Stomach smooth muscle (tissue), 2 donors: ENCODE data around the gene RFX2.
"Not testable (repeated sequence)": the region's sequence is repeated elsewhere in the genome, so short reads cannot be mapped to it uniquely, and the experiment has no call there.

Experiments
- H3K27ac ChIP-seq: one replicate; pipeline ENCODE4 v1.7.0; 2013; ENCODE audit warnings: mild to moderate bottlenecking, low read length, inconsistent platforms
- H3K27me3 ChIP-seq, 2 donors: one replicate each; pipeline ENCODE4 v1.7.0; 2013; ENCODE audit warnings: low read length in 2 of 2; ENCODE audit not compliant: insufficient read depth in 2 of 2, control insufficient read depth in 1 of 2
- H3K36me3 ChIP-seq, 2 donors: one replicate each; pipeline ENCODE4 v1.7.0; 2013; ENCODE audit warnings: low read length in 2 of 2; ENCODE audit not compliant: control insufficient read depth in 2 of 2, insufficient read depth in 2 of 2
- H3K4me1 ChIP-seq: one replicate; pipeline ENCODE4 v1.7.0; 2013; ENCODE audit warnings: low read length; ENCODE audit not compliant: control insufficient read depth, insufficient read depth
- H3K4me3 ChIP-seq, 2 donors: one replicate each; pipeline ENCODE4 v1.7.0; 2013; ENCODE audit warnings: low read length in 2 of 2
- H3K9ac ChIP-seq, 2 donors: one replicate each; pipeline ENCODE4 v1.7.0; 2013; ENCODE audit warnings: low read length in 2 of 2, mild to moderate bottlenecking in 1 of 2
- H3K9me3 ChIP-seq, 2 donors: one replicate each; pipeline ENCODE4 v1.7.0; 2013; ENCODE audit warnings: low read length in 2 of 2; ENCODE audit not compliant: control insufficient read depth in 2 of 2
- donor health status: healthy.
- donor health status: Pancreatic carcinoma.

Gene RFX2

DNA sequence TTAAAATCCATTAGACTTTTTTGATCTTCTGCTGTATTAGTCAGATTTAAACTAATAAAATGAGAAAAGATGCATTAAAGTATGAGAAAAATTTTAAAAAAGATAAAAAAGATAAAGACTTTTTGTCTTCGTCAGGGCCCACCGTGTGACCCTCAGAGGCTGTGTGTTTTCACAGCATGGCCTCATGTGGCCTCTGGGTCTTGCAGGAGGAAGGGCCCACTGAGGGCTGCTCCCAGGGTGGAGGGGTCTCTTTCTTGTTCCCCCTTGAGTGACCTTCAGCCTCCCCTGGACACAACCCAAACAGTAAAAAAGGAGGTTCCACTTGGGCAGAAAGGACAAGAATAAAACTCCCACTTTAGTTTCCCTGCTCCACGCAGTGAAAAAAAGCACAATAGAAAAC is 75.3 kb downstream of the RFX2 start:
- Histone ChIP-seq H3K4me3 (no peak overlapping the region), H3K27ac (no peak overlapping the region), H3K36me3 (peaks cover 32 to 42% of the 10 kb centered on the region in 2 donors), H3K9me3 (no peaks in the 10 kb centered on the region), H3K4me1 (no peaks in the 10 kb centered on the region), H3K27me3 (no peaks in the 10 kb centered on the region), H3K9ac (no peak overlapping the region)

- H3K9me3 ChIP-seq: no peaks in the 10 kb centered on the region
- H3K27me3 ChIP-seq: no peaks in the 10 kb centered on the region
- H3K4me1 ChIP-seq: no peaks in the 10 kb centered on the region
- no peak overlapping the region for H3K9ac ChIP-seq
- H3K36me3 ChIP-seq: peaks cover 28 to 37% of the 10 kb centered on the region in 2 donors
- H3K27ac ChIP-seq: no peak overlapping the region
- no peak overlapping the region for H3K4me3 ChIP-seq
Observed at GRCh38 chr19:6034512-6034911, 75.8 kb downstream of the RFX2 start.

GRCh38 chr19:6033744-6034264 is 76.5 kb downstream of the RFX2 start:
- Histone ChIP-seq H3K4me1 (no peaks in the 10 kb centered on the region), H3K36me3 (peaks cover 26 to 31% of the 10 kb centered on the region in 2 donors), H3K4me3 (no peak overlapping the region), H3K9ac (no peak overlapping the region), H3K9me3 (no peaks in the 10 kb centered on the region), H3K27me3 (no peaks in the 10 kb centered on the region), H3K27ac (no peak overlapping the region)

- Histone ChIP-seq H3K27ac (no peak overlapping the region), H3K36me3 (peaks cover 25 to 30% of the 10 kb centered on the region in 2 donors), H3K9me3 (no peaks in the 10 kb centered on the region)
Observed at GRCh38 chr19:6032827-6033226, 77.5 kb downstream of the RFX2 start.

GRCh38 chr19:6032381-6032780 is 77.9 kb downstream of the RFX2 start:
- Histone ChIP-seq H3K27me3 (no peaks in the 10 kb centered on the region), H3K4me1 (no peaks in the 10 kb centered on the region), H3K9me3 (no peaks in the 10 kb centered on the region), H3K9ac (no peak overlapping the region), H3K27ac (no peak overlapping the region), H3K4me3 (no peak overlapping the region), H3K36me3 (peaks cover 26 to 28% of the 10 kb centered on the region in 2 donors)

More at GRCh38 chr19:6032827-6033226, 77.5 kb downstream of the RFX2 start:
- no peaks in the 10 kb centered on the region for H3K4me1 ChIP-seq
- no peak overlapping the region for H3K4me3 ChIP-seq
- H3K9ac ChIP-seq: no peak overlapping the region
- H3K27me3 ChIP-seq: no peaks in the 10 kb centered on the region

GRCh38 chr19:6030214-6030507 is 80.1 kb downstream of the RFX2 start:
- Histone ChIP-seq H3K4me1 (no peaks in the 10 kb centered on the region), H3K9ac (no peak overlapping the region), H3K27me3 (no peaks in the 10 kb centered on the region), H3K27ac (no peak overlapping the region), H3K36me3 (peaks cover 29 to 31% of the 10 kb centered on the region in 2 donors), H3K9me3 (no peaks in the 10 kb centered on the region), H3K4me3 (no peak overlapping the region)

- Histone ChIP-seq H3K4me3 (no peak overlapping the region), H3K27me3 (no peaks in the 10 kb centered on the region), H3K9me3 (no peaks in the 10 kb centered on the region), H3K36me3 (peaks cover 35 to 36% of the 10 kb centered on the region in 2 donors), H3K9ac (no peak overlapping the region), H3K4me1 (peaks cover 7% of the 10 kb centered on the region), H3K27ac (no peak overlapping the region)
Observed at GRCh38 chr19:6026390-6027227, 83.7 kb downstream of the RFX2 start.

DNA sequence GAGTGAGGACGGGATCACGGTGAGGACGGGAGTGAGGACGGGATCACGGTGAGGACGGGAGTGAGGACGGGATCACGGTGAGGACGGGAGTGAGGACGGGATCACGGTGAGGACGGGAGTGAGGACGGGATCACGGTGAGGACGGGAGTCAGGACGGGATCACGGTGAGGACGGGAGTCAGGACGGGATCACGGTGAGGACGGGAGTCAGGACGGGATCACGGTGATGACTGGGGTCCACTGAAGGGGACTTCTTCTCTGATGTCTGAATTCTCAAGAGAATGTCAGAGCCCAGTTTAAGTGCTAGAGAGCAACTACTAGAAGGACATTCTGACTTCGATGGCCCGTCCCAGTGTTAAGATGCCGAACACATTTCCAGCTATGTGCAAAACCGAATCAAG is 85.5 kb downstream of the RFX2 start:
- not testable (repeated sequence) for H3K4me3 ChIP-seq, H3K9ac ChIP-seq, H3K9me3 ChIP-seq, H3K4me1 ChIP-seq, H3K27me3 ChIP-seq, H3K27ac ChIP-seq
- H3K36me3 ChIP-seq: peaks cover 44 to 47% of the 10 kb centered on the region in 2 donors

- peaks cover 46 to 48% of the 10 kb centered on the region in 2 donors for H3K36me3 ChIP-seq
- no peaks in the 10 kb centered on the region for H3K9me3 ChIP-seq
- H3K27ac ChIP-seq: no peak overlapping the region
- peaks cover 7% of the 10 kb centered on the region for H3K4me1 ChIP-seq
- no peak overlapping the region for H3K9ac ChIP-seq
- no peak overlapping the region for H3K4me3 ChIP-seq
- no peaks in the 10 kb centered on the region for H3K27me3 ChIP-seq
Observed at GRCh38 chr19:6023936-6024335, 86.4 kb downstream of the RFX2 start.

DNA sequence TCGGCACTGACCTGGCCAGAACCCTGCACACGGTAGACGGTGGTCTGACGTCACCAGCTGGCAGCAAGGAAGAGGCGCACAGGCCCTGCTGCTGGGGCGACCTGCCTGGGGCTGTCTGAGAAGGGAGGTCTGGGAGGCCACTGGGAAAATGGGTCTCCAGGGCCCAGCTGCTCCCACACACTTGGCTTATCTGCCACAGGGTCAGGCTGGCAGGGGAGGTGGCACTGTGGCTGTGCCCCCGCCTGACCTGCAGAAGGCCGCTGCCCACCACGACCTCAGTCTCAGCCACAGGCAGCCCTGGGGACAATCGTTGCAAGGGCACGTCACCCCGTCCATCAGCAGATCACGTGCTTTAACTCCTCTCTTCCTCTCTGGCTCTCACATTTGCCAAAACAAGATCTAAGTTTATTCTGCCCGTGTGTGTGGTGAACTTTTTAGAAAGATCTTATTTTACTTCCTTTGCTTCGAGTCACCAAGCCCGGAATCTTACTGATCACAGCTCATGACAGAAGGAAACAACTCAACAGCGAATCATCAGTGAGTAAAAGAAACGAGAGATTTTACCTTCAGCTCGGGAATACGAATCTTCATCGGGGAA is 87.1 kb downstream of the RFX2 start:
- no peaks in the 10 kb centered on the region for H3K27me3 ChIP-seq
- H3K9me3 ChIP-seq: no peaks in the 10 kb centered on the region
- H3K4me1 ChIP-seq: peaks cover 7% of the 10 kb centered on the region
- no peak overlapping the region for H3K4me3 ChIP-seq
- no peak overlapping the region for H3K27ac ChIP-seq
- peaks cover 45% of the 10 kb centered on the region in 2 donors for H3K36me3 ChIP-seq
- H3K9ac ChIP-seq: no peak overlapping the region

DNA sequence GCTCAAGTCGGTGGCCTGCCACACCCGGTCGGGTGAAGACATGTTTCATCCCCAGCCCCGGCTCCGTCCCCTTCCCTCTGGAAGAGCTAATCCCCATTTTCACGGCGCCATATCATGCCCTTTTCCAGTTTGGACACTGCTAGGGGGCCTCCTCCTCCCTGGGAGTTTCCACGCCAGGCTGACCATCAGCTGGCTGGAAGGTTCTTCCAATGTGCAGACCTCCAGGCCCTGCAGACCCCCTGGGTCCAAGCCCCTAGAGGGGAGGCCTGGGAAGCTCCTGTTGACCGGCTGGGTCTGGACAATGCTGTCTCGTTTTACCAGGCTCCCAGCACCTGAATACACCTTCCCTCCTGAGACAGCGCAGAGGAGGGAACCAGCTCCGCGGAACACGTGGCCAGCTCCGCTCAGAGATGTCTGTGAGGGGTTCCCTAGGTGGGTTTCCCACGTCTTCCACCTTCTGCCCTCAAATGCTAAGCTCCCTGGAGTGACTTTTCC is 87.7 kb downstream of the RFX2 start:
- Histone ChIP-seq H3K36me3 (peaks cover 45% of the 10 kb centered on the region in 2 donors), H3K9me3 (no peaks in the 10 kb centered on the region)

More for the DNA sequence above, 87.7 kb downstream of the RFX2 start:
- Histone ChIP-seq H3K4me3 (no peak overlapping the region), H3K27ac (no peak overlapping the region), H3K4me1 (peaks cover 7% of the 10 kb centered on the region), H3K9ac (no peak overlapping the region), H3K27me3 (no peaks in the 10 kb centered on the region)
